HG02571 (cell line): ENCODE measurements around the gene GLO1.

ENCODE experiments used
- ATAC-seq: cut with Tn5 transposase; IDR thresholded peaks from one replicate; pipeline ENCODE4 v1.9.1; 2021; ENCODE audit warnings: mild to moderate bottlenecking, moderate library complexity; ENCODE audit not compliant: unreplicated experiment

GLO1 gene

DNA sequence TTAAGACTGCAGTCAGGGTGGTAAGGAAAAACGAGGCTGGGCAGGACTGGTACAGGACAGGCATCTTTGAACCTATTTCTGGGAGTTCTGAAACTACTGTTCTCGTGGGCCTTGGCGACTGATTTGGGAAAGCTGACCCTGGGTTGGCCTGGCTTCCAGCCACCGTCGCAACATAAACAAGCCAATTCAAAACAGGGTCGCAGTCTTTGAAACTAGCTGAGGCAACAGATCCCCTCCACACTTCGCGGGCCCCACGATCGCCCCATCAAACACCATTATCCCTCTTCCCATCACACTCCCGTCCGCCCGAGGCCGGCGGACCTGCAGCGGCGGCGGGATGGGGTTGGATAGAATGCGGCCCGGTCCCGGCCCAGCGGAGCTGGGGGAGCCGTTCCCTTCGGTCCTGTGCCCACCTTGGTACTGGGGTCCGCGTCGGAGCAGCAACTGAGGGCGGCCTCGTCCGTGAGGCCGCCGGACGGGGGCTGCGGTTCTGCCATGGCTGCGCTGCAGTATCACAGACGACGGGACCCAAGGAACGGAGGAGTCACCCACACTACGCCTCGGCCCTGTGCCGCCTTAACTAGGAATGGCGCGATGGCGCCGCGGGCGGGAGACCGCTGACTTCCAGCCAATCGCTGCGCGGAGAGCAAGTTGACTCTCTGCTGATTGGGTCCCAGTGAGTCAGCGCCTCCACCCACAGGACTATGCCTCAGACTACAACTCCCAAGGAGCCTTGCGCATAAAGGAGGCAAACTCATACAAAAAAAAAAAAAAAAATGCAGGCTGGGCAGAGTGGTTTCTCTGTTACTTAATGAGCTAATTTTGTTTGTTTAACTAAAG is at the start of gene GLO1:
Gene GLO1 (minus strand): TSS at position 588 of the 840 bp plus-strand sequence. CDS start 91 bp downstream, at position 497.
- ATAC-seq, result peak; percentile 99

DNA sequence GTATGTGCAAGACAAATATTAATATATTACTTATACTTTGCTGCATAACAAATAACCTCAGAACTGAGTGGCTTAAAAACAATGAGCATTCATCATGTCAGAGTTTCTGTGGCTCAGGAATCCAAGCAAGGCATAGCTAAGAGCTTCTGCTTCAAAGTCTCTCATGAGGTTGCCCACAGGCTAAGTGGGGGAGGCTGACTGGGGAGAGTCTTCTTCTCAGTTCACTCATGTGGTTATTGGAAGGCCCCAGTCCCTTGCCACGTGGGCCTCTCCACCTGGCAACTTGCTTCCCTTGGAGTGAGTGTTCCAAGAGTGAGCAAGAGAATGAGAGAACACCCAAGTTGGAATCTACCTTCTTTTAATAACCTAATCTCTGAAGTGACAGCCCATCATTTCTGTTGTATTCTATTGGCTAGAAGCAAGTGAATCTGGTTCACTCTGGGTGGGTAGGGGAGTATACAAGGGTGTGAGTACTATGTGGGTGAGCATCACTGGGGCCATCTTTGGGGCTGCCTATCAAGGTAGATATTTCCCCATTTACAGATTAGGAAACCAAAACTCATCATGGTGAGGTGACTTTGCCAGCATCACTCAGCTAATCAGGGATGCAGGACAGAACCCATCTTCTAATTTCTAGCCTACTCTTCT is 48.1 kb upstream of the GLO1 start:
- ATAC-seq, result no peak

DNA sequence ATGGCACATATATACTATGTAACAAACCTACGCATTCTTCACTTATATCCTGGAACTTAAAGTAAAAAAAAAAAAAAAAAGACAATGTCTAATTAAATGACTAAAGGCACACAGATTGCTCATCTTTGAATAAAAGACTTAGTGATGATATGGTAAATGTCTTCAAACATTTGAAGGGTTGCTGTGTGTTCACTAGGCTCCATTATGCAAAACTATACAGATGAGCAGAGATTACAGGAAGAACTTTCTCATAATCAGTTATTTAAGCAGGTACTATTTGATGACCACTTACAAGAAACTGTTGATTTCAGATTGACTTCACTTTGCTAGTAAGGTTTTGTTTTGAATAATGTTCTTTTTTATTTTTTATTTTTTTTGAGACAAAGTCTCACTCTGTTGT is 46.5 kb upstream of the GLO1 start:
- ATAC-seq, result no peak

DNA sequence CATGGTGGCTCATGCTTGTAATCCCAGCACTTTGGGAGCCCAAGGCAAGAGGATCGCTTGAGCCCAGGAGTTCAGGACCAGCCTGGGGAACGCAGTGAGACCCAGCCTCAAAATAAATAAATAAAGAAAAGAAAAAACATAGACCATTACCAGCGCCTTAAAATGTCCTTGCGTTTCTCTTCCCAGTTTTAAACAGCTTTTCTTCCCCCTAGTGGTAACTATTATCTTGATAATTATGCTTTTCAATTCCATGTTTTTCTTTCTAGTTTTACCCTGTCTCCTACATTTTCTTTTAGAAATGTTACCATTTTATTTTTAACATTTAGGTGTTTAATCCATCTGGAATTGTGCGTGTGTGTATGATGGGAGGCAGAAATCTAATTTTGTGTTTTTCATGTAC is 36.6 kb upstream of the GLO1 start:
- ATAC-seq, result no peak

DNA sequence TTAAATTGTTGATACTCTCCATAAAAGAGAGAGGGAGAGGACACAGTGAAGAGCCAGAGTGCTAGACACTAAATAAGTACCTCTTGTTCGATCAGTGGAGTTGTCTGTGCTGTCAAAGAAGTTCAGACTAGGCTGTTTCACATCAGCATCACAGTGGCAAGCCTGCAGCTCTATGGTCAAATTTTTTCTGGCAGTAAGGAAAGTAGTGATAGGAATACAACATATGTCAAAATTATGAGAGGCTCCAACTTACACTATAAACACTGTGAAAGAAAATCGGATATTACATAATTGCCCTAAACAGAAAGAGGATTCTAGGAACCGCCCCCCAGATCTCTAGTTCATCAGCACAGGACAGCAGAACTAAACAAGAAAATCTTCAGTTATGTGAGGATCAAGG is 35.3 kb upstream of the GLO1 start:
- ATAC-seq, result no peak

DNA sequence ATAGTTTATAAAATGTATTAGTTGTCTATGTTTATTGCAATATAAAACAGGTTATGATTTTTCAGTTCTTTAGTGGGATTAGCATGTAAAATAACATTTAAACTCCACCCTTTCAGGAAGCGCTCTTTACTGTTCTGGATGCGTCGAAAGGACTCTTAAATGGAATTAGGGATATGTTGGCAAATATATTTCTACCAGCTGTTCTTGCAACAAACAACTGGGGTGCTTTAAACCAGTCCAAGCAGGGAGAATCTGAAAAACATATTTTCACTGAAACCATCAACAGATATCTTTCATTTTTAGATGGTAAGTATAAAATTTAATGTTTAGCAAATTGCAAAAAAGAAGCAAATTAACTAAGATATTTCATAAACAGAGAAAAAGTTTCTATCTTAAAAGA is 34.0 kb upstream of the GLO1 start:
- ATAC-seq, result no peak

DNA sequence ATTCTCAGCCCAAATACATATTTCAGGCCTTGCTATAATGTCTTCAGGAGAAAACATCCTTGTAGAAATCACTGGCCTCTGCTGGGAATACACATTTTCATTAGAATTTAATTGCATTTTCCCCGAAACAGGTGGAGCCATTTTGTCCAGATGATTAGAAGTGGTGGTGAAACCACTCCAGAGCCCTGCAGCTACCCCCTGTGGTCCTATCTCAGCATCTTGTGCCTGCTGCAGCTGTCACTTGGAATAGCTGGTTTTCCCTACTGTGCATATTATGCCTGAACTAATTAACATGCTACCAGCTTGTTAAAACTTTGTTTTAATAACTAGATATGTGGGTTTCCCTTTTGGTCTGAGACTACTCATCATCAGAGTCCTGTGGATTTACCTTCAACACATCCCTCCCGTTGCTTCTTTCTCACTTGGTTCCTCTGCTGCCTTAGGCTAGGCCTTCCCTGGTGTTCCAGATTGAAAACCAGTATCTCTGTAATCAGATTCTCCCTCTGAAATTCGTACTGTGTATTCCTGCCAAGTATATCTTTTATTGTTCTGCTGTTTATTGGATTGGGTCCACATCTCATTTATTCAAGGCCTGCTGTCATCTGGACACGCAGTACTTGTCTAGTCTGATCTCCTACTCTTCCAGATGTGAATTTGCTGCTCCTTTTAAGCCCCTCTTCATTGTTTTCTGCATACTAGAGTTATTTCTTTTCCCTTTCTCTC is 27.4 kb upstream of the GLO1 start:
- no peak for ATAC-seq

DNA sequence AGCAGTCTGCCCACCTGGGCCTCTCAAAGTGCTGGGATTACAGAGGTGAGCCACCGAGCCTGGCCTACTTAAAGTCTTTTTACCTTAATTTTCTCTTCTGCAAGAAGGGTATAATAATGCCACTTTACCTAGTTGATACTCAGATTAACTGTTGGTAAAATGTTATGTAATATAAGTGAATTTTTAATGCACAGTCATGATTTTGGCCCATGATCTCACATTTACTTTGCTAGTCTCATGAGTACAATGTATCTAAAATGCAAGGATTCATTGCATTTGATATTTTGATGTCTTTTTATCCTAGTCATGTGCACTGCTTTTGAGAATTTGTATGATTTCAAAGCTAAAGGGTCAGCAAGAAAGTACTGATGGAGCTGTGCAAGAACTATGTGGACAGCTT is 25.3 kb upstream of the GLO1 start:
- no peak for ATAC-seq

DNA sequence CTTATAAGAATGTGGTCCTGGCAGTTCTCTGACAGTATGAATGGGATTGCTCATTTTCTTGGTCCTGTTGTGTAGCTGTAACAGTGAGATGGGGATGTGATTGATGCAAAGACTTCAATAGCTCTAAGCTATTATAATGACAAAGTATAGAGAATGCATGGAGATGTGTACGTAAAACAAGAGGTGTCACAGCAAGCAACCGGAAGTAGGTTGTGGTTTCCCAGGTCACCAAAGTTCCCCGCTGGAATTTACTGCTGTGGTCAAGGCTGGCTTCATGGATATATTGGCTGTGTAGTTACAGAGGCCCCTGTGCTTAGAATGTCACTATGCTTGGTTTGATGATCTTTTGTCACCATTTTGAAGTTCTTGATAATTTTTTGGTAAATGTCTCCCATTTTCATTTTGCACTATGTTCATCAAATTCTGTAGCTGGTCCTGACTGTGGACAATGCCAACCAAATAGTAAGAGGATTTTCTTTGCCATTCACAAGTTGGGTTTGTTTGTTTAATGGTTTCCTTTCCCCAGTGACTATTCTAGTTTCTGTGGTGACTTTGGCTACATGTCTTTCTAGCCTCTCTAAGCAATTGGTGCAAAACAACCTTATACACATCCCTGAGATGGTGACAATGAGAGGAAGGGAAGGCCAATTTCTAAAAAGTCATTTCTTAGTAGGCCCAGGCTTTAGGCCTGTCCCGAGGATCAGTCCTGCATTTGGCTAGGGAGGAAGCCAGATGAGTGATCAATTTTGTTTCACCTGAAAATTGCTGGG is 22.7 kb upstream of the GLO1 start:
- ATAC-seq, result no peak

DNA sequence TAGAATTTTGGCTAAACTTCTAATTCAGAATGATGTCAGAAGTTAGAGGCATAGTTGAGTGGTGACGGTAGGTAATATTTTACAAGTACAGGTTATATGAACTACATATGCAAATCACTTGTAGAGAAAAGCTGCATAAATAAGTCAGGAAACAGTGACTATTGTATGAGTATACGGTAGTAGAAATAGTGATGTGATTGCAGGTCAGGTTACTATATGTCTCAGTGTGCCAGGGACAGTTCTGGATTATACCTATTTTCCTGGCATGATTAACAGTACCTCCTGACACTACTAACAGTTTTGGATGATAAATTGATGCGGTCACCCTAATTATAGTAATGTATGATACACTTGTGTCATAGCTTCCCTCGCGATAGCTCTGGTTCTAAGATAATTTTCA is 21.4 kb upstream of the GLO1 start:
- ATAC-seq, result no peak

DNA sequence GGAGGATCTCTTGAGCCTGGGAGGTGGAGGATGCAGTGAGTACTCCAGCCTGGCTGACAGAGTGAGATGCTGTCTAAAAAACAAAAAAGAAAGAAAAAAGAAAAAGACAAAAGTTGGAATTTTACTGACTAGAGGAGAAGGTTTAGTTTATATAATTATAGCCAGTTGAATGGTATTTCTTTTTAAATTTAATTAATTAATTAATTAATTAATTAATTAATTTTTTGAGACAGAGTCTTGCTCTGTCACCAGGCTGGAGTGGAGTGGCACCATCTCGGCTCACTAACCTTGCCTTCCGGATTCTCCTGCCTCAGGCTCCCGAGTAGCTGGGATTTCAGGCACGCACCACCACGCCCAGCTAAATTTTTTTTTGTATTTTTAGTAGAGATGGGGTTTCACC is 20.8 kb upstream of the GLO1 start:
- ATAC-seq, result no peak

DNA sequence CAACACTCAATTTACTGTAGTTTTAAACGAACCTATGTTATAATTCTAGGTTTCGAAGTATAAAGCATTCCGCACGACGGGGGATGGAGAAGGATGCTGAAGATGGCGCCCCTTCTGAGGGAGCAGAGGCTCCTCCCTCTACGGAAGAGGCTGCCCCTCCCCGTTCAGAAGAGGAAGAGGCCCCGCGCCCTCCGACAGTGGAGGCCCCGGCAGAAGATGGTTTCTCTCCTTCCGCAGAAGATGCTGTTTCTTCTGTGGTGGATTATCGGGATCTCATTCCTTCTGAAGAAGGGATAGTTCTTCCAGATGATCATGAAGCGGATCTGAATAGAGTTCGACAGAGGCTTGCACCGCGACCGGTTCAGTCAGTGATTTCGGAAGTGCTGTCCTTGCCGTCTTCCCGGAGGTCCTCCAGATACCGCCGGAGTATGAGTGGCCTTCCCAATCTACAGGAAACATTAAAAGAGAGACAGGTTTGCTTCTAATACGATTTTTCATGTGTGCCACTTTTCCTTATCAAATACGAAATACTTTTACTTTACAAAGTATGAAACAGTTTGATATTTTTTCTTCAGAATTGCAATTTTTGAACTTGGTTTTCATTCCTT is 19.9 kb upstream of the GLO1 start:
- ATAC-seq, result no peak

DNA sequence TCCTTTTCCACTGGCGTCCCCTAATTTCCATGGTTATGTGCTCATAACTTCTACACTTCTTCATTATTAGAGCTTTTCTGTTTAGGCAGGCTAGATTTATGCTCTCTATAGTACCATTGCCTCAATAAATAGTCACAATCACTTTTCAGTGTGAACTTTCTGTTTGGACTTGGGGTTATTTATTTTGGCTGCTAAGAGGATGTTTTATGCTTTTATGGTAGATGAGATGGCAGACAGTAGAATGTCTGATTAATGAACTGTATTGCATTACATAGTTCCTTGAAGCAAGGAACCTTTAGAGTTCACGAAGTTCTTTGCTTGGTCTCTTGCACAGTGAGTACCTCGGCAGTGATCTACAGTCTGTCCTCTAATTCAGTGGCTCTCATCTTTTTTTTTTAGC is 19.1 kb upstream of the GLO1 start:
- no peak for ATAC-seq

DNA sequence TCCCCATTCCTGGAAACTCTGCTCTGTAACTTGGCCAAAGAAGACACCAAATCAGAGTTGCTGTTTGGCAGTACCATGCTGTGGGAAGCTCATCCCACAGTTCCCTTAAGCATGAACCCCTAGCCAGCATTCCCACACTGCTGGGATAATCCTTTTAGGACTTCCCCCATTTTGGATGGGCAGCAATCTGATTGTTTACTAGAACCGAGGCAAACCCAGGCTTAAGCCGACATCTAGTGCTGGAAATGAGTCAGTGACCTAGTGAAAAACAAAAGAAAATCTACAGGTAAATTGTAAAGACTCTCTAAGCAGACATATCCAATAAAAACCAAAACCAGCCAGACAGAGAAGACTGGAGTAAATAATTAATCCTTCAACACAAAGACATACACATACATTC is 17.4 kb upstream of the GLO1 start:
- no peak for ATAC-seq

DNA sequence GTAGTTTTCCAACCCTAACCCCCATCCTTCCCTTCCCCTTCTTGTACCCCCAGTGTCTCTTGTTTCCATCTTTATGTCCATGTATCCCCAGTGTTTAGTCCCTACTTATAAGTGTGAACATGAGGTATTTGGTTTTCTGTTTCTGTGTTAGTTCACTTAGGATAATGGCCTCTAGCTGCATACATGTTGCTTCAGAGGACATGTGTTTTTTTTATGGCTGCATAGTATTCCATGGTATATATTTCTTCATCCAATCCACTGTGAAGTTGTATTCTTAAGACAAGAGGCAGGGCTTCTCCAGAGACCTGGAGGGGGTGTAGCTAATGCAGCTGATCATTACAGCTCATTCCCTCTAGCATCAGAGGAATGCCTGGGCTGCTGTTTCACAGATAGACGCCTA is 16.4 kb upstream of the GLO1 start:
- ATAC-seq, result no peak

DNA sequence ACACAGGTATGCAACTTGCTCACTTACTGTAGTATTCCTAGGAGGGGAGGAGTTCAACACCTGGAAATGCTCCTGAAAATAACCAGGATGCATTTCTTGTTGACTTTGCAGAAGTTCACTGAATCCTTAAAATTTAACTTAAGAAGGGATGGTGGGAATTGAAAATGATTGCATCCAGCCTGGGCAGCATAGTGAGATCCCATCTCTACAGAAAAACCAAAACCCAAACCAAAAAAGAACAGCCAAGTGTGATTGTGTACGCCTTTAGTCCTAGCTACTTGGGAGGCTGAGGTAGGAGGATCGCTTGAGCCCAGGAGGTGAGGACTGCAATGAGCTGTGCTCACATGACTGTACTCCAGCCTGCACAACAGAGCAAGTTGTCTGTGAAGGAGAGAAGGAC is 13.9 kb upstream of the GLO1 start:
- no peak for ATAC-seq

DNA sequence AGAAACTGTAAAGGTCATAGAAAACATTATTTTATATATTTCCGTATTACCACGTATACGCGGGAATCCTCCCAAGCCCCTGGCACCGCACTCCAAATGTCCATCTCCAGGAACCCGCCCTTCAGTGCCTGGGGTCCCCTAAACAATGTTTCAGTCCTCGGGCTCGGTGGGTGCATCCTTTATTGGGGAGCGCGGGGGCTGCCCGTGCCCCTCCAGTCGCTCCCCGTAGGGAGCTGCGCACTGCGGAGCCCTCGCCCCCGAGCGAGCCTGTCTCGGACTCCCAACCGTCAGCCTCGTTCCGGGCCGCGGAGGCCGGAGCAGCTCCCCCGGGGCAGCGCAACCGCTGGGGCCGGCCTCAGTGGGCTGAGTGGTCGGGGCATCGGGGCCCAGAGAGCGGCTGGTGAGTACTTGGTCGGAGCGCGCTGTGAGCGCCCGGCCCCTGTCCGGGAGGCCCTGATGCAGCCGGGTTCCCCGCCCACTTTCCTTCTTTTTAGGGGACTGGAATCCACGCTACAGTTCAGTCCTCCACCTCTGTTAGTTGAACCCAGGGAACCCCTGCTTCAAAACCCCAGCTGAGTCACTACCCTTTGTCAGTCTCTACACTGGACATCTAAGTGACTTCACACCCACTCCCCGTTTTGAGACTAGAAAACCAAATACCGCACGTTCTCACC is 12.2 kb upstream of the GLO1 start, which contains the start of gene DNAH8:
Gene DNAH8 (plus strand): TSS at position 296 of the 674 bp plus-strand sequence. CDS start 7,499 bp downstream, outside the sequence.
- no peak for ATAC-seq

DNA sequence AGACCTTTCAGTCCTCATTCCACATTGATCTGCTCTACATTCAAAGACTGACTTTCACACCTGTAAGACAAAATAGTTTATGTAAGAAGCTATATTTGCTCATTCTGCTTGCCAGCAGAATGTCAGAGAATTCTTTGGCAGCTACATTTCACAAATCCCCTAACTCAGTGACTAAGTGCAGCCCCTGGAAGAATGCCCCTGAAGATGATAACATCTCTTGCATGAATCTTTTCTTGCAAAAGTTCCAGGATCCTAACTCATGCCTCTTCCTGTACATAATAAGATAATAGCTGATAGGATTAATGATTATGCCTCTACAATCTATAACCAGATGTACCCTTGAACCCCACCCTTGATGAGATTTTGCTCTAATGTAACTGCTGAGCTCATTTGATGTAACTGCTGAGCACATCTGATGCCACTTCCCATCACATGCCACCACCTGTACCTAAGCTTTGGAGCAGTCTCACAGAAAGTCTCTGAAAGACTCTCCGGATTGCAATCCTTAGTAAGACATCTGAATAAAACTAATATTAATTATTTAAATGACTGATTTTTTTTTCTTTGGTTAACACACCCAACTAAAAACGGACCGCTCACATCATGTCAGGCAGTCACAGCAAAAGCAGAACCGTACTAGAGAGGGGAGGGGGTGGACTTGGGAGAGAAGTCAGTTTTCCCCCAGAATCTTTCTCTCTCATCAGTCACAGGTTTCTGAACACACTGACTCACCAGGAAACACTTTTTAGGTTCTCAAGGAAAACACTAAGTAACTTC is 11.5 kb upstream of the GLO1 start:
- ATAC-seq, result no peak

DNA sequence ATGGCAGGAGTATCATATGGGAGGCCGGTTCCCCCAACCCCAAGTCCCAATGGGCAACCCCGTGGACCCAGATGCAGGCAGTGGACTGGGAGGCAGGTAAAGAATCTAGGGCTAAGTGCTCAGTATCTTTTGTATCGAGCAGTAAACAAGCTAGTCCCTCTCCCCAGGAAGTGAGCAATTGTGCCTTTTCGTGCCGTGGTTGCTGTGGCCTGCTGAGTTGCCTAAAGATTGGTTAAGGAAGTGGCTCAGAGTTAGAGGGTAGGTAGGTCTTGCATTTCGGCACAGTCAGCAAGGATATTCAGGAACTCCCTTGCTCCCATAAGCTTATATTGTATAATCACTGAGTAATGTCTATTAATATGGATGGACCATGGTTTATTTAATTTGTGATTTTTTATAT is 10.9 kb upstream of the GLO1 start:
- ATAC-seq, result no peak
